GM12875 (cell line): ENCODE measurements around the gene TBC1D22A.

Experiments
- H3K4me3 ChIP-seq: one replicate; pipeline ENCODE4 v1.5.1; 2011; ENCODE audit warnings: low read depth, low read length, control low read depth
- TF ChIP-seq, protein P1 (sequence below): IDR thresholded peaks from 2 replicates; pipeline ENCODE4 v1.5.1; 2011; ENCODE audit warnings: low read depth, mild to moderate bottlenecking, control low read depth, inconsistent platforms, low read length, moderate library complexity, borderline replicate concordance; ENCODE audit not compliant: insufficient read depth

The TBC1D22A gene

DNA sequence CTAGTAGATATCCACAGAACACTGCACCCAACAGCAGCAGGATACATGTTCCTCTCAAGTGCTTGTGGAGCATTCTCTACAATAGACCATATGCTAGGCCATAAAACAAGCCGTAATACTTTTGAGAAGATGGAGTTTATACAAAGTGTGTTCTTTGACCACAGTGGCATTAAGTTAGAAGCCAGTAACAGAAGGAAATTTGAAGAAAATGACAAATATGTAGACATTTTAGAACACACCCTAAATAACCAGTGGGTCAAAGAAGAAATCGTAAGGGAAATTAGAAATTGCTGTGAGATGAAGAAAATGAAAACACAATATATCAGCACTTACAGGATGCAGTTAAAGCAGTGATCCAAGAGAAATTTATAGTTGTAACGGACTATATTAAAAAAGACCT is 163.4 kb downstream of the TBC1D22A start:
- H3K4me3 ChIP-seq: no peak overlapping the region
- TF ChIP-seq, protein P1, sequence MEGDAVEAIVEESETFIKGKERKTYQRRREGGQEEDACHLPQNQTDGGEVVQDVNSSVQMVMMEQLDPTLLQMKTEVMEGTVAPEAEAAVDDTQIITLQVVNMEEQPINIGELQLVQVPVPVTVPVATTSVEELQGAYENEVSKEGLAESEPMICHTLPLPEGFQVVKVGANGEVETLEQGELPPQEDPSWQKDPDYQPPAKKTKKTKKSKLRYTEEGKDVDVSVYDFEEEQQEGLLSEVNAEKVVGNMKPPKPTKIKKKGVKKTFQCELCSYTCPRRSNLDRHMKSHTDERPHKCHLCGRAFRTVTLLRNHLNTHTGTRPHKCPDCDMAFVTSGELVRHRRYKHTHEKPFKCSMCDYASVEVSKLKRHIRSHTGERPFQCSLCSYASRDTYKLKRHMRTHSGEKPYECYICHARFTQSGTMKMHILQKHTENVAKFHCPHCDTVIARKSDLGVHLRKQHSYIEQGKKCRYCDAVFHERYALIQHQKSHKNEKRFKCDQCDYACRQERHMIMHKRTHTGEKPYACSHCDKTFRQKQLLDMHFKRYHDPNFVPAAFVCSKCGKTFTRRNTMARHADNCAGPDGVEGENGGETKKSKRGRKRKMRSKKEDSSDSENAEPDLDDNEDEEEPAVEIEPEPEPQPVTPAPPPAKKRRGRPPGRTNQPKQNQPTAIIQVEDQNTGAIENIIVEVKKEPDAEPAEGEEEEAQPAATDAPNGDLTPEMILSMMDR: no peak

DNA sequence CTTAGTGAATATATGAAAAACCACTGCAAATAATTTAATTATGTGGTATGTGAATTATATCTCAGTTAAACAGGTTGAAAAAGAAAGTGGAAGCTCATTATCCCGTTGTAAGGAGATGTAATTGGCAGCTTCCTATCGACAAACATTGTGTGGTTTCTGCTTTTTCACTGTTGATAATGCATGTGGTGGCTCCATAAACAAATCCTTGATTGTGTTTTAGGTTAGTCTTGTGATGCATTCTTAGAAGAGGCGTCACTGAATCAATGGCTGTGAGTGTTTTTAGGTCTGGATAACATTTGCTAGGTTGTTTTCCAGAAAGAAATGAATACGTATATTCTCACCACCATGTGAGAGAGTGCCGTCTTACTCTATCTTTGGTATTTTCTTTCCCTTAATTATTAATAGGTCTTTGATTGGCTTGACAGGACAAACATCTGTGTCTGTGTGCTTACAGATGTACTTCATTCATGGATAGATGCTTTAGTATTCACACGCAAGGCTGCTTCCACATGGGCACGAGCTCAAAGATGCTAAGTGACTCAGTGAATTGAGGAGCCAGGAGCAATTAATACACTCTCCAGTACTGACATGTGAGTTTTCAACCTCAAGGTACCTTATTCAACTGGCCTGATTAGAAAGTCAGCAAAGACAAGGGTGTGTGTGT is 166.7 kb downstream of the TBC1D22A start:
- TF ChIP-seq, protein P1: no peak
- H3K4me3 ChIP-seq: no peak overlapping the region

DNA sequence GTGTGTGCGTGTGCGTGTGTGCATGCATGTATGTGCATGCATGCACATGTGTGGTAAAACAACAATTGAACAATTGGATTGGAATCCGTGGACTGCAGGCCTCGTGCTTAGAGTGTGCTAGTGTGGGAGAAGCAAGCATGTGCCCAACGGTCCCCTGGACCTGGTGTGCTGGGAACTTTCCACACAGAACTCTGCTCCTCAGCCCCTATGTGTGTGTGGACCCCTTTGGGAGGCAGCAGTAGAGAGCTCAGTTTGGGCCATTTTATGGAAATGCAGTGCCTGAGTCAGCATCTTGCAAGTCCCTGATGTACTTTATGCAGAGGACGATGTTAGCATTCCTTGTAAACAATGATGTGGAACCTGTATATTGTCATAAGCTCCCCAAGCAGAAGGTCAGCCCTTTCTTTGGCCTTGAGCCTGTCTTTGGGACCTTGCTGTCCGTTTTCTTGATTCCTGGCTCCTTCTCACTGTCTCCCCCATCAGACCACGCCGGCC is 167.3 kb downstream of the TBC1D22A start:
- TF ChIP-seq, protein P1: no peak
- no peak overlapping the region for H3K4me3 ChIP-seq

DNA sequence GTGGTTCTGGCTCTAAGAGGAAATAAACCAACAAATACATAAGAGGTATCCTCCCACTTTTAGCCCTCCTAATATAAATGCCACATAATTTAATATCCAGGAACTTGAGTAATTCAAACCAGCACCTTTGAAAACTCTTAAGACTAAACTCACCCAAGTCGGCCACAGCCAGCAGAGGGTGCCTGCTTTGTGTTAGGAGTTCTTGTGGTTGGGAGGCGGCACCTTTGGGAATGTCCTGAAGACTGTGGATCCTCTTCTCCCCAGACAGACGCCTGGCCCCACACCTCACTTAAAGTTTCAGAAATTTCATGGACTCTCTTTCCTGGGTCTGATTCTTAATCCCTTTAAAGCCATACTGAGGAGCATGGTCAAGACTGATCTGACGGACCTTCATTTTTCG is 169.0 kb downstream of the TBC1D22A start:
- no peak overlapping the region for H3K4me3 ChIP-seq
- TF ChIP-seq, protein P1: no peak

DNA sequence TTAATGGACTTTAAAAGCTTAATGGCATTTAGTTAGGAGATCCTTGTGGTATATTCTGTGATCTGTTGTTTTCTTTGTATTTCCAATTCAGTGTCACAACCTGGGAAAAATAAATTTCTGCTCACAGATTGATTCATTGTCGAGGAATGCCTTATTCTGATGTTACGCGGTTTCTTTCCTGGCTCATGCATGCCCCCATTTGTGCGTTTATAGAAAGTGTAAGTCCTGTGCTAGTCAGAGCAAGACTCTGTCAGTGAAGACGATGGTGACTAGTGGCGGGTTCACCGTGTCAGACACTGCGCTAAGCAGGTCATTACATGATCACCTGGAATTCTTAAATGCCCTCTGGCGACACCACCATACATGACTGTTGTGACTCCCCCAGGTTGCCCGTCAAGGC is 169.4 kb downstream of the TBC1D22A start:
- TF ChIP-seq, protein P1: no peak
- H3K4me3 ChIP-seq: no peak overlapping the region

DNA sequence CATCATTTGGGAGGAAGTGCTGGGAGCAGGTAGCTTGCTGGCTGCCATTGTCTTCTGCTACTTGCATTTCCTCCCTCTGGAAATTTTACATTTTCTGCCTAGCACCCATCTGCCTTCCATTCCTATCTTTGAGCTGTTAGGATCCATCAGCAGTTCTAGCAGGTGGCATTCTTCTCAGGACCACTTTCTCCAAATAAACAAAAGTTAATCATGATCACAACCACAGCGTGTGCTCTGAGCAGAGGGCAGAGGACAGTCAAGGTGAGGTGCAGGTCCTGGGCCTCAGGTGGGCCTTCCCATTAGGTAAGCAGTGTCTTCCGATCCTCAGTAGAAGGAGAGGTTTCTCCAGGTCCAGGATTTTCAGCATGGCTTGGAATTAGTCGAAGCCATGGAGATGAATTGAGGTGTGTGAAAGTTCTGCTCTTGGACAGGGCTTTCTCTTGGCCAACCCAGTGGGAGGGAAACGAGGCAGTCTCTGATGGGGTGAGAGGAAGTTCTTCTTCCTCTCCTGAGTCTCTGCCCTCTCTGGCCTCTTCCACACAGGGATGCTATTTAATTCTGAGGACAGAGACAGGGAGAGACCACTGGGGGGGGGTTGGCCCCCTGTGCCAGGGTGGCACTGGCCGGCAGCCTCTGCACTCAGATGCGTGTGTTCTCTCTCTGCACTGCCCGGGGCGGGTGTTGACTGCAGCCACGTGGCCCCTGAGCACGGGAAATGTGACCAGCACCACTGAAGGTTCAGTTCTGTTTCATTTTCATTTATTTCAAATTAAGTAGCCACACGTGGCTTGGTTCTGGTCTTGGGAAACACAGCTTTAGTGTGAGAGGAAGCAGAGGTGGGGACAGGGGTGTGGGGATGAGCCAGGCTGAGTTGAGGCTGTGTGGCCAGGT is 170.8 kb downstream of the TBC1D22A start:
- no peak overlapping the region for H3K4me3 ChIP-seq
- TF ChIP-seq, protein P1: no peak

DNA sequence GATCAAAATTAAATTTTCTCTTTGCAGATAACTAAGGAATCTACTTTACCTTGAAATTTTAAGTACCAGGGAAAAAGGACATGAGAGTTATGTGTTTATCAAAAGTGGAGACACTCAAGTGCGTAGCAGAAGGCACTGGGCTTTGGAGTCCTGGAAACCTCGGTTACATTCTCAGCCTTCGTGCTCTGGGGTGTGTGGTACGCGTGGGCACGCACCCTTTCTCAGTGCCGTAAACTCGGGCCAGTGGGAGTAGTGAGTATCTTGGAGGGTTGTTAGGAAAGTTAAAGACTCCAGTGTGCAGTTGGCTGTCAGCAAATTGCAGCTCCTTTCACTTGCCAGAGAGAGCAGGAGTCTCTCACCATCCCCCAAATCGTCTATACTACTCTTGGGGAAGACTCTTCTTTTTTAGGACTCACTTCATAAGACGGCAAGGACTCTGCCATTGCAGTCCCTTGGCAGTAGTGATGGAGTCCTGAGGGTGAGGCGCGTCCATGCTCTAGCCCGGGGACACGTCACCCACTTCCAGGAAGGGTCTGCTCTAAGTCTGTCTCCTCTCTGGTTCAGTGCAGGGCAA is 171.8 kb downstream of the TBC1D22A start:
- H3K4me3 ChIP-seq: no peak overlapping the region
- TF ChIP-seq, protein P1: no peak
